WTC11 (cell line): ENCODE measurements around the gene FLRT1. TPM values are rescaled to one million over a fixed set of nuclear protein-coding genes. Genes with fewer than 3 reads are reported as not detected.

Source experiments
- ATAC-seq: fragments of 200-7000 bp; cut with Tn5 transposase; 2 replicates; pipeline ENCODE4 v1.10.0; 2021; ENCODE audit warnings: mild to moderate bottlenecking, moderate library complexity
- CTCF ChIA-PET: fragments of 300-600 bp; sonication (Branson Sonifier 250); formaldehyde crosslinking; loops from one replicate; lab custom pipeline; 2021; ENCODE audit warnings: antibody characterized with exemption; lab: Charles Lee
- POLR2A ChIA-PET: fragments of 350-600 bp; sonication (Branson Sonifier 250); formaldehyde crosslinking; loops from one replicate; lab custom pipeline; 2021; ENCODE audit warnings: antibody characterized with exemption; lab: Charles Lee
- DNase-seq: peaks from one replicate; pipeline ENCODE4 v3.0.0; 2021; ENCODE audit warnings: low spot score
- H3K27ac Mint-ChIP-seq: 2 replicates; pipeline ENCODE4 v1.8.0; 2021; ENCODE audit warnings: mixed read lengths
- H3K27me3 Mint-ChIP-seq: 2 replicates; pipeline ENCODE4 v1.8.0; 2021; ENCODE audit warnings: low read depth, mild to moderate bottlenecking, moderate library complexity, mixed read lengths
- H3K36me3 Mint-ChIP-seq: 2 replicates; pipeline ENCODE4 v1.8.0; 2021; ENCODE audit warnings: mixed read lengths
- H3K4me1 Mint-ChIP-seq: 2 replicates; pipeline ENCODE4 v1.8.0; 2022; ENCODE audit warnings: mixed read lengths
- H3K4me3 Mint-ChIP-seq: 2 replicates; pipeline ENCODE4 v1.8.0; 2021; ENCODE audit warnings: mild to moderate bottlenecking, moderate library complexity, mixed read lengths
- H3K9me3 Mint-ChIP-seq: 2 replicates; pipeline ENCODE4 v1.8.0; 2021; ENCODE audit warnings: mixed read lengths
- ATF6 ChIP-seq: sonication (generic); formaldehyde crosslinking; IDR thresholded peaks from 2 replicates; pipeline ENCODE4 v1.8.1; 2023; ENCODE audit warnings: mild to moderate bottlenecking, missing genetic modification reagents
- CTCF ChIP-seq: fragments of 200-600 bp; IDR thresholded peaks from 2 replicates; pipeline ENCODE4 v1.8.0; 2022; ENCODE audit warnings: antibody characterized with exemption
- EMX1 ChIP-seq: fragments of 250-450 bp; sonication (Bioruptor Pico); IDR thresholded peaks from 2 replicates; pipeline ENCODE4 v1.8.0; 2021; ENCODE audit warnings: mild to moderate bottlenecking
- FOXP1 ChIP-seq: sonication (generic); formaldehyde crosslinking; IDR thresholded peaks from 2 replicates; pipeline ENCODE4 v1.8.0; 2022; ENCODE audit warnings: missing genetic modification reagents, mild to moderate bottlenecking, moderate library complexity, borderline replicate concordance
- JUN ChIP-seq: sonication (generic); formaldehyde crosslinking; IDR thresholded peaks from 2 replicates; pipeline ENCODE4 v1.8.0; 2023; ENCODE audit warnings: mild to moderate bottlenecking, missing genetic modification reagents
- MYBL2 ChIP-seq: sonication (generic); formaldehyde crosslinking; IDR thresholded peaks from 2 replicates; pipeline ENCODE4 v1.8.1; 2023; ENCODE audit warnings: mild to moderate bottlenecking, moderate library complexity, missing genetic modification reagents
- PRDM15 ChIP-seq: sonication (generic); formaldehyde crosslinking; IDR thresholded peaks from 2 replicates; pipeline ENCODE4 v1.8.0; 2022; ENCODE audit warnings: missing genetic modification reagents
- SP1 ChIP-seq: sonication (generic); formaldehyde crosslinking; conservative IDR thresholded peaks from 2 replicates; pipeline ENCODE4 v1.8.1; 2022; ENCODE audit warnings: missing genetic modification reagents
- ZBTB21 ChIP-seq: sonication (generic); formaldehyde crosslinking; IDR thresholded peaks from 2 replicates; pipeline ENCODE4 v1.8.1; 2023; ENCODE audit warnings: mild to moderate bottlenecking, missing genetic modification reagents, borderline replicate concordance
- ZNF121 ChIP-seq: sonication (generic); formaldehyde crosslinking; IDR thresholded peaks from 2 replicates; pipeline ENCODE4 v1.8.0; 2023; ENCODE audit warnings: missing genetic modification reagents
- ZNF138 ChIP-seq: sonication (generic); formaldehyde crosslinking; conservative IDR thresholded peaks from 2 replicates; pipeline ENCODE4 v1.8.1; 2022; ENCODE audit warnings: mild to moderate bottlenecking, moderate library complexity, missing genetic modification reagents
- ZNF425 ChIP-seq: fragments of 250-450 bp; sonication (Bioruptor Pico); conservative IDR thresholded peaks from 2 replicates; pipeline ENCODE4 v1.9.0; 2021; ENCODE audit warnings: mild to moderate bottlenecking
- ZNF512 ChIP-seq: sonication (generic); formaldehyde crosslinking; IDR thresholded peaks from 2 replicates; pipeline ENCODE4 v1.8.1; 2022; ENCODE audit warnings: missing genetic modification reagents, borderline replicate concordance
- total RNA-seq: library from RNA; stranded (reverse); gene quantifications from 3 replicates; pipeline ENCODE4 v1.2.3, GENCODE V29; 2021

FLRT1 gene
- total RNA-seq, 1 experiment from 2014 or later = 0.20 TPM

GRCh38 chr11:64038500-64038899, 2.8 kb downstream of the FLRT1 start:
- ChIA-PET CTCF (interaction anchor here (1.3 to 2.4 kb wide), 3 partner anchors 15 to 108 kb away, joined by 5 to 8 read pairs (median 6); no protein-coding TSS in a partner anchor), POLR2A (interaction anchor here (0.5 kb wide), 1 partner anchor 232 kb away, joined by 3 read pairs; no protein-coding TSS in a partner anchor)
- ATAC-seq (no peak), DNase-seq (no peak)
- no peaks in the 10 kb centered on the region for H3K9me3 Mint-ChIP-seq
- H3K4me1 Mint-ChIP-seq = peaks cover 16% of the 10 kb centered on the region
- H3K4me3 Mint-ChIP-seq = no peak overlapping the region
- no peak overlapping the region for H3K27ac Mint-ChIP-seq
- peaks cover 93% of the 10 kb centered on the region for H3K27me3 Mint-ChIP-seq
- H3K36me3 Mint-ChIP-seq = no peaks in the 10 kb centered on the region
- TF ChIP-seq ATF6 (CRISPR knock-in tag) (no peak), SP1 (CRISPR knock-in tag) (no peak), ZNF121 (no peak), ZBTB21 (CRISPR knock-in tag) (no peak), MYBL2 (CRISPR knock-in tag) (no peak), ZNF138 (CRISPR knock-in tag) (no peak), PRDM15 (CRISPR knock-in tag) (no peak), FOXP1 (CRISPR knock-in tag) (no peak), ZNF425 (no peak), ZNF512 (CRISPR knock-in tag) (no peak), EMX1 (no peak), JUN (CRISPR knock-in tag) (no peak), CTCF (no peak)
- TF ChIP-seq, all 79 proteins: peak for 0
